Gastrocnemius medialis (tissue), 4 donors: Measurements from ENCODE around the gene SEMA3C. TPM values are rescaled to one million over a fixed set of nuclear protein-coding genes. Genes with fewer than 3 reads are reported as not detected.

Source experiments
- ATAC-seq, 2 donors: fragments of 150-250 bp; one replicate each; pipeline ENCODE4 v1.9.1; 2016
- DNase-seq, 2 donors: peaks; one replicate each; pipeline ENCODE4 v3.0.0-alpha.2; 2019
- H3K27ac ChIP-seq, 4 donors: fragments of 200-600 bp; sonication (generic); 1 replicate in 1 of 4; 2 replicates in 3 of 4; pipeline ENCODE4 v1.5.1; 2016 to 2018; ENCODE audit warnings: mild to moderate bottlenecking in 2 of 4, moderate library complexity in 1 of 4
- H3K27me3 ChIP-seq, 3 donors: fragments of 200-600 bp; sonication (generic) in 2 of 3; 1 replicate in 1 of 3; 2 replicates in 2 of 3; pipeline versions ENCODE4 v1.5.1 to v1.6.0; 2016 to 2019; ENCODE audit warnings: mild to moderate bottlenecking in 1 of 3, moderate library complexity in 1 of 3
- H3K36me3 ChIP-seq, 2 donors: fragments of 200-600 bp; sonication (generic) in 1 of 2; one replicate each; pipeline ENCODE4 v1.5.1; 2017 to 2018
- H3K4me1 ChIP-seq, 2 donors: fragments of 200-600 bp; sonication (generic) in 1 of 2; one replicate each; pipeline ENCODE4 v1.5.1; 2016 to 2017; ENCODE audit warnings: mild to moderate bottlenecking in 2 of 2
- H3K4me3 ChIP-seq, 4 donors: fragments of 200-600 bp; sonication (generic) in 3 of 4; 1 replicate in 1 of 4; 2 replicates in 3 of 4; pipeline ENCODE4 v1.5.1; 2016 to 2019; ENCODE audit warnings: mild to moderate bottlenecking in 2 of 4
- H3K9me3 ChIP-seq, 3 donors: fragments of 200-600 bp; sonication (generic) in 2 of 3; 1 replicate in 1 of 3; 2 replicates in 2 of 3; pipeline ENCODE4 v1.5.1; 2016 to 2019
- POLR2A ChIP-seq, 2 donors: fragments of 450-650 bp; IDR thresholded peaks; one replicate each; pipeline ENCODE4 v1.6.1; 2017; ENCODE audit warnings: antibody characterized with exemption in 2 of 2, mild to moderate bottlenecking in 2 of 2, moderate library complexity in 2 of 2
- in situ Hi-C, 4 donors: fragments of 200-750 bp; cut with MboI; loops; one replicate each; pipeline versions ENCODE4 v1.15.0 to v1.8.0; 2017; ENCODE audit warnings: low sequenced_read_pairs in 4 of 4
- intact Hi-C: fragments of 100-400 bp; cut with DNase I; formaldehyde crosslinking; loops from one replicate; pipeline ENCODE4 v1.15.1; 2023; ENCODE audit warnings: low total_unique reads
- total RNA-seq, 4 donors: library from RNA; depleted of rRNA; stranded (reverse); fragments of >200 nt; gene quantifications; one replicate each; pipeline versions ENCODE4 v1.1.0 to v1.2.3, GENCODE V29; 2016
- TF ChIP-seq, protein P1 (sequence below), 5 experiments: fragments of 450-650 bp in 3 of 5; fragments of 200-600 bp in 2 of 5; sonication (generic) in 2 of 5; IDR thresholded peaks in 4 of 5; conservative IDR thresholded peaks in 1 of 5; 1 replicate in 4 of 5; 2 replicates in 1 of 5; pipeline ENCODE4 v1.5.1; 2016 to 2019; ENCODE audit warnings: antibody characterized with exemption in 5 of 5, mild to moderate bottlenecking in 3 of 5, moderate library complexity in 3 of 5

Gene SEMA3C
- total RNA-seq, 4 donors from 2014 or later, result 5.4 to 58.5 (median 30.3) TPM

- Histone ChIP-seq H3K4me3 (no peak overlapping the region), H3K27me3 (no peaks in the 10 kb centered on the region), H3K9me3 (no peaks in the 10 kb centered on the region), H3K4me1 (no peaks in the 10 kb centered on the region), H3K27ac (no peak overlapping the region), H3K36me3 (no peaks in the 10 kb centered on the region)
- no peak for ATAC-seq
- no peak for TF ChIP-seq POLR2A (IDR thresholded peaks at IDR 0.05)
- TF ChIP-seq, protein P1, sequence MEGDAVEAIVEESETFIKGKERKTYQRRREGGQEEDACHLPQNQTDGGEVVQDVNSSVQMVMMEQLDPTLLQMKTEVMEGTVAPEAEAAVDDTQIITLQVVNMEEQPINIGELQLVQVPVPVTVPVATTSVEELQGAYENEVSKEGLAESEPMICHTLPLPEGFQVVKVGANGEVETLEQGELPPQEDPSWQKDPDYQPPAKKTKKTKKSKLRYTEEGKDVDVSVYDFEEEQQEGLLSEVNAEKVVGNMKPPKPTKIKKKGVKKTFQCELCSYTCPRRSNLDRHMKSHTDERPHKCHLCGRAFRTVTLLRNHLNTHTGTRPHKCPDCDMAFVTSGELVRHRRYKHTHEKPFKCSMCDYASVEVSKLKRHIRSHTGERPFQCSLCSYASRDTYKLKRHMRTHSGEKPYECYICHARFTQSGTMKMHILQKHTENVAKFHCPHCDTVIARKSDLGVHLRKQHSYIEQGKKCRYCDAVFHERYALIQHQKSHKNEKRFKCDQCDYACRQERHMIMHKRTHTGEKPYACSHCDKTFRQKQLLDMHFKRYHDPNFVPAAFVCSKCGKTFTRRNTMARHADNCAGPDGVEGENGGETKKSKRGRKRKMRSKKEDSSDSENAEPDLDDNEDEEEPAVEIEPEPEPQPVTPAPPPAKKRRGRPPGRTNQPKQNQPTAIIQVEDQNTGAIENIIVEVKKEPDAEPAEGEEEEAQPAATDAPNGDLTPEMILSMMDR (IDR thresholded peaks at IDR 0.05 in 4 of 5, conservative IDR thresholded peaks at IDR 0.05 in 1 of 5), result no peak
- intact Hi-C loops, result no loop called here
- DNase-seq, result no peak
- in situ Hi-C loops, result no loop called here
These were observed 184.8 kb downstream of the SEMA3C start for GRCh38 chr7:80734011-80734410.

GRCh38 chr7:80733333-80733915, 185.4 kb downstream of the SEMA3C start:
- no peak for ATAC-seq
- Histone ChIP-seq H3K27me3 (no peaks in the 10 kb centered on the region), H3K9me3 (no peaks in the 10 kb centered on the region), H3K36me3 (no peaks in the 10 kb centered on the region), H3K4me1 (no peaks in the 10 kb centered on the region), H3K4me3 (no peak overlapping the region), H3K27ac (no peak overlapping the region)
- in situ Hi-C loops (no loop called here), intact Hi-C loops (no loop called here)
- DNase-seq, result no peak
- TF ChIP-seq, protein P1 (IDR thresholded peaks at IDR 0.05 in 4 of 5, conservative IDR thresholded peaks at IDR 0.05 in 1 of 5), result no peak
- no peak for TF ChIP-seq POLR2A (IDR thresholded peaks at IDR 0.05)

GRCh38 chr7:80732630-80733029, 186.2 kb downstream of the SEMA3C start:
- DNase-seq (no peak), ATAC-seq (no peak)
- Histone ChIP-seq H3K27me3 (no peaks in the 10 kb centered on the region), H3K9me3 (no peaks in the 10 kb centered on the region), H3K4me3 (no peak overlapping the region), H3K27ac (no peak overlapping the region), H3K36me3 (no peaks in the 10 kb centered on the region), H3K4me1 (no peaks in the 10 kb centered on the region)
- TF ChIP-seq, protein P1 (IDR thresholded peaks at IDR 0.05 in 4 of 5, conservative IDR thresholded peaks at IDR 0.05 in 1 of 5), result no peak
- no peak for TF ChIP-seq POLR2A (IDR thresholded peaks at IDR 0.05)
- intact Hi-C loops (no loop called here), in situ Hi-C loops (no loop called here)

DNA sequence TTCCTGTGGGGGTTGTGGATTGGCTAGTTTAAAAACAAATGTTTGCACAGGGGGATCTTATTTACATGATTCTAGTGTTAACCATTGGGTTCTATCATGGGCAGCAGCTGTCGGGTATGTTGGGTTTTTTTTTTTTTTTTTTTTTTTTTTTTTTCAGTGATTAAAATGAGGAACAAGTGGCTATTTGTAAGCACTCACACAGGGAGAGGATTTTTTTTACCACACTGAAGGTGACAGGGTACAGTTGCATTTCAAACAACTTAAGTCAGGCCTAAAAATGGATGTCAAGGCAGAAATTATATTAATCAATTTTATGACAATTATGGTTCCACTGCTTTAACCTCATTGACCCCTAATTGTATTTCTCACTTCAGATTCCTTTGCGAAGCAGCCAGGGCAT, 187.6 kb downstream of the SEMA3C start:
- TF ChIP-seq, protein P1 (IDR thresholded peaks at IDR 0.05 in 4 of 5, conservative IDR thresholded peaks at IDR 0.05 in 1 of 5), result no peak
- TF ChIP-seq POLR2A (IDR thresholded peaks at IDR 0.05), result no peak
- H3K4me3 ChIP-seq, result no peak overlapping the region
- H3K27me3 ChIP-seq, result no peaks in the 10 kb centered on the region
- no peak overlapping the region for H3K27ac ChIP-seq
- H3K36me3 ChIP-seq, result no peaks in the 10 kb centered on the region
- DNase-seq (no peak), ATAC-seq (no peak)
- intact Hi-C loops (no loop called here), in situ Hi-C loops (no loop called here)
- H3K9me3 ChIP-seq, result no peaks in the 10 kb centered on the region
- H3K4me1 ChIP-seq, result no peaks in the 10 kb centered on the region
